Peyer's patch (tissue), 4 donors: Measurements from ENCODE around the gene FAAP100.

Source experiments
- CTCF ChIP-seq, 6 experiments: fragments of 450-650 bp in 4 of 6; fragments of 200-600 bp in 2 of 6; sonication (generic) in 1 of 6; IDR thresholded peaks; one replicate each; pipeline ENCODE4 v1.5.1; 2017 to 2019; ENCODE audit warnings: antibody characterized with exemption in 6 of 6, mild to moderate bottlenecking in 3 of 6, moderate library complexity in 1 of 6
- POLR2A ChIP-seq, 2 donors: fragments of 450-650 bp; IDR thresholded peaks; one replicate each; pipeline ENCODE4 v1.5.1; 2017; ENCODE audit warnings: antibody characterized with exemption in 2 of 2, mild to moderate bottlenecking in 2 of 2, moderate library complexity in 2 of 2

GRCh38 chr17:81572563-81573168 is 20.5 kb upstream of the FAAP100 start:
- TF ChIP-seq CTCF (IDR thresholded peaks at IDR 0.05) (no peak), POLR2A (IDR thresholded peaks at IDR 0.05) (no peak)
